ENCODE results near the gene EZH1.

Gene EZH1

DNA sequence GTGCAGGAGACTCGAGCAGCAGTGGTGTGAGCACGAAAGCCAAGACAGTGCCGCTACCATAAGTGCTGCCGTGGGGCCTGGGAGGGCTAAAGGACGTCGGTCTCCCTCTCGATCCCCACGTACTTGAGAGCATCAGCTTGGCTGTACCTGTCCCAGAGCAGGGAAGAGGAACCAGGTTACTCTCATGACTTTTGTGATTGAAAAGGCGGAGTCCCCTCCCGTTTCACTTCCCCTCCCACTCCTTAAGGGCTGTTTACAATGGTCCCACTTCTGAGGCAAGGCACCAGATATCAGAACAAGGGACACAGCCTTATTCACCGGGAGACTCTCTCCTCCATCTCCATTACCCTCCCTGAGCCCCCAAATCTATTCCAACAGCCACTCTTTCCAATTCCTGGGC is 42.4 kb downstream of the EZH1 start:
- Histone ChIP-seq H3K27me3 (ENCODE audit: control insufficient read depth, insufficient read depth, low read length) (no peaks in the 10 kb centered on the region), H3K4me1 (ENCODE audit: control insufficient read depth, low read depth, low read length) (no peaks in the 10 kb centered on the region), H3K9me3 (ENCODE audit: control insufficient read depth, low read depth, low read length) (no peaks in the 10 kb centered on the region), H3K36me3 (ENCODE audit: control insufficient read depth, low read depth, low read length) (peaks cover 42% of the 10 kb centered on the region), H3K27ac (ENCODE audit: low read length) (no peak overlapping the region), H3K4me3 (ENCODE audit: low read length) (no peak overlapping the region), H3K9ac (ENCODE audit: low read length) (no peak overlapping the region)

DNA sequence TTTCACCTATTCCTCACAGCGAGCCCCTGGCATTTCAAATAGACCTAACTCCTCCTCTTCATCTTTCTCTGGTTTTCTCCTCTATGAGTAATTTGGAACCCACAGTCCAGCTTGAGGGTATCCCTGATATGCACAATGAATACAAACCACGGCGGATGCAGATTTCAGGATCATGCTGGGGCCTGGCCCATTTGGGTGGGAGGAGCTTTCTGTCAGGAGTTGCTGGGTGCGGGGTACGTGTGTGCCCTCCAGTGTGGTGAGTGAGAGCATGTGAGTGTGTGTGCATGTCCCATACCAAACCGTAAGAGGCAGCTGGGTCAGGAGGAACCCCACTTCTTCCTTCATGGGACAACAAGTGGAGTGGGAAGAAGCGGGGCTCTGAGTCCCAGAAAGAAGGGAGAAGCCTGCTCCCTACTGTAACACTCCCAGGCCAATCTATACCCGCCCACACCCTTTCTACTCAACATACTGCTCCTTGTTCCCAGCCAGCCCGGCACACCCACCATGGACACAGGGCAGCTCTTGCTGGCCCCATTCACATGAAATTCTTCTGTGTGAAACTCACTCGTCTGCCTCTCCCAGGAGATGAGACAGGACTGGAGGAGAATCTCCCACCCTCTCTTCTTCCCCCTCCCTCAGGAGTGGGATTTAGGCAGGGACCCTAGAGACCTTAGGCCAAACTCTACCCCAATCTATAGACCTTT is 44.1 kb downstream of the EZH1 start:
- H3K27me3 ChIP-seq (ENCODE audit: control insufficient read depth, insufficient read depth, low read length): no peaks in the 10 kb centered on the region
- H3K9me3 ChIP-seq (ENCODE audit: control insufficient read depth, low read depth, low read length): no peaks in the 10 kb centered on the region
- no peaks in the 10 kb centered on the region for H3K4me1 ChIP-seq (ENCODE audit: control insufficient read depth, low read depth, low read length)
- peaks cover 34% of the 10 kb centered on the region for H3K36me3 ChIP-seq (ENCODE audit: control insufficient read depth, low read depth, low read length)
- H3K27ac ChIP-seq (ENCODE audit: low read length): no peak overlapping the region
- H3K4me3 ChIP-seq (ENCODE audit: low read length): no peak overlapping the region
- no peak overlapping the region for H3K9ac ChIP-seq (ENCODE audit: low read length)

DNA sequence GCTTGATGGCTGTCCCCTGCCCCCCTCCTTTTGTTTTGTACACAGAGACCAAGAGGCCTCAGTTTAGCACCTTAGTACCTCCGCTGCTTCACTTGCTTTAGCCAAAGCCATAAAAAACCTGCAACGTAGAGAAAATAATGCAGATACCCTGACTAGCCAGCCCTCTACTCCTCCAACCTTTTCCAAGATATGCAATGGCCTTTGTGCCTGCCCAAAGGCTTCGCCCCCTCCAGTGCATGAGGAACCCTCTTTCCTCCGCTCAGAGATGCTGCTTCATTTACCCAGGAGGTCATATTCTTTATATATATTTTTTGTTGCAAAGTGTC is 45.5 kb downstream of the EZH1 start:
- H3K36me3 ChIP-seq (ENCODE audit: control insufficient read depth, low read depth, low read length): peaks cover 23% of the 10 kb centered on the region
- H3K27me3 ChIP-seq (ENCODE audit: control insufficient read depth, insufficient read depth, low read length): no peaks in the 10 kb centered on the region

DNA sequence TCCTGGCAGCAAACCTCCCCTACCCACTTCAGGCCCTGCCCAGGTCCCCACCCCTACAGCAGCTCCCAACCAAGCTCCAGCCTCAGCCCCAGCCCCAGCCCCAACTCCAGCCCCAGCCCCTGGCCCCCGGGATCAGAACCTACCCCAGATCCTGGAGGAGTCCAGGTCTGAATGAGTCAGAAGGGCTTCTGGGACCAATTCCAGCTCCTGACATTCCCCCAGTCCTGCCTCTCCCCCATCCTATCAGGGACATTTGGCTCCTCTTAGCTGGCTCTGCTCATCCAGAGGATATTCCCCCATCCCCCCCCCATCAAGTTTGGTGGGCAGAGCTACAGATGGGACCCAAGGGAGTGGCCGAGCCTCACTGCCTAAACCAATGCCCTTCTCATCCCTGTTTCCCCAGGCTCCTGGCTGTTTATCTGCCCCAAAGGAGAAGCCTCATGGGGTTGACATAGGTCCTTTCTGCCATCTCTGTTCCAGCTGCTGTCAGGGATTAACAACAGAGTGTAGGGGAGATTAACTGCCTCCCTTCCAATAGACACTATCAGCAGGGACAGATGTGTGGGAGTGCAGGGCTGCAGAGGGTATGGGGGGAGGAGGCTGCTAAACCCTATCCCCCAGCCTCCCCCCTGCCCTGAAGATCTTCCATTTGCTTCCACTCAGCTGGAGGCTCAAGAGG is 46.0 kb downstream of the EZH1 start:
- H3K36me3 ChIP-seq (ENCODE audit: control insufficient read depth, low read depth, low read length): peaks cover 23% of the 10 kb centered on the region

More for the DNA sequence above, 45.5 kb downstream of the EZH1 start:
- H3K27ac ChIP-seq (ENCODE audit: low read length): no peak overlapping the region
- no peaks in the 10 kb centered on the region for H3K4me1 ChIP-seq (ENCODE audit: control insufficient read depth, low read depth, low read length)
- H3K9me3 ChIP-seq (ENCODE audit: control insufficient read depth, low read depth, low read length): no peaks in the 10 kb centered on the region
- H3K4me3 ChIP-seq (ENCODE audit: low read length): no peak overlapping the region
- no peak overlapping the region for H3K9ac ChIP-seq (ENCODE audit: low read length)

DNA sequence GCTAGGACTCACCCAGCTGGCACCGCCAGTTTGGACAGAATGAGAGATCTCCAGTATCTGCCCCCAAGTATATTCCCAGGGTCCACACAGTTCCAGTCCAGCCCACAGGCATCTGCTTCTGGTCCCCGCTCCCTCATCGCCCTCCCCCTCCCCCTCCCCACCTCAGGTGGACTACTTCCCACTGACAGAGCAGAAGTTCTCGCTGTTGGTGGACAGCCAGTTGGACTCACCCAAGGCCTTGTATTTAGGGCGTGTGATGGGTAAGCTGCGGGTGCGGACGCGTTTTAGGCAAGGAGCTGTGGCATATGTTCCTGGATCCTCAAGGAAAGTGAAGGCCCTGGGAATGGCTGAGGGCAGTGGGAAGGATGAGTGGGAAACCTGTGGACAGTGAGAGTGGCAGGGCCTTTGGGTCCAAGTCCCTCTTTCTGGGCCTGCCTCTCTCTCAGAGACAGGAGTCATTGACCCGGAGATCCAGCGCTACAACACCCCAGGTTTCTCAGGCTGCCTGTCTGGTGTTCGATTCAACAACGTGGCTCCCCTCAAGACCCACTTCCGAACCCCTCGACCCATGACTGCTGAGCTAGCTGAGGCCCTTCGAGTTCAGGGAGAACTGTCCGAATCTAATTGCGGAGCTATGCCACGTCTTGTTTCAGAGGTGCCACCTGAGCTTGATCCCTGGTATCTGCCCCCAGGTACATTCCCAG is 47.6 kb downstream of the EZH1 start:
- peaks cover 13% of the 10 kb centered on the region for H3K36me3 ChIP-seq (ENCODE audit: control insufficient read depth, low read depth, low read length)
- no peak overlapping the region for H3K4me3 ChIP-seq (ENCODE audit: low read length)
- H3K4me1 ChIP-seq (ENCODE audit: control insufficient read depth, low read depth, low read length): no peaks in the 10 kb centered on the region
- H3K27ac ChIP-seq (ENCODE audit: low read length): no peak overlapping the region
- H3K9ac ChIP-seq (ENCODE audit: low read length): no peak overlapping the region
- no peaks in the 10 kb centered on the region for H3K9me3 ChIP-seq (ENCODE audit: control insufficient read depth, low read depth, low read length)
- no peaks in the 10 kb centered on the region for H3K27me3 ChIP-seq (ENCODE audit: control insufficient read depth, insufficient read depth, low read length)

More for the DNA sequence above, 46.0 kb downstream of the EZH1 start:
- no peaks in the 10 kb centered on the region for H3K9me3 ChIP-seq (ENCODE audit: control insufficient read depth, low read depth, low read length)
- no peak overlapping the region for H3K27ac ChIP-seq (ENCODE audit: low read length)
- no peak overlapping the region for H3K4me3 ChIP-seq (ENCODE audit: low read length)
- no peaks in the 10 kb centered on the region for H3K27me3 ChIP-seq (ENCODE audit: control insufficient read depth, insufficient read depth, low read length)
- no peak overlapping the region for H3K9ac ChIP-seq (ENCODE audit: low read length)
- no peaks in the 10 kb centered on the region for H3K4me1 ChIP-seq (ENCODE audit: control insufficient read depth, low read depth, low read length)

DNA sequence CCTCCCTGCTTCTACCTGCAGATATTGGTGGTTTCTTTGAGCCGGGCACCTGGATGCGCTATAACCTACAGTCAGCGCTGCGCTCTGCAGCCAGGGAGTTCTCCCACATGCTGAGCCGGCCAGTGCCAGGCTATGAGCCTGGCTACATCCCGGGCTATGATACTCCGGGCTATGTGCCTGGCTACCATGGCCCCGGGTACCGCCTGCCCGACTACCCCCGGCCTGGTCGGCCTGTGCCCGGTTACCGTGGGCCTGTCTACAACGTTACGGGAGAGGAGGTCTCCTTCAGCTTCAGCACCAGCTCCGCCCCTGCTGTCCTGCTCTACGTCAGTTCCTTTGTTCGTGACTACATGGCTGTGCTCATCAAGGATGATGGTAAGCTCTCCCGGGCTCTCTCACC is 49.3 kb downstream of the EZH1 start:
- Histone ChIP-seq H3K4me3 (ENCODE audit: low read length) (no peak overlapping the region), H3K27me3 (ENCODE audit: control insufficient read depth, insufficient read depth, low read length) (no peaks in the 10 kb centered on the region), H3K4me1 (ENCODE audit: control insufficient read depth, low read depth, low read length) (no peaks in the 10 kb centered on the region), H3K27ac (ENCODE audit: low read length) (no peak overlapping the region), H3K9ac (ENCODE audit: low read length) (no peak overlapping the region), H3K36me3 (ENCODE audit: control insufficient read depth, low read depth, low read length) (peaks cover 7% of the 10 kb centered on the region), H3K9me3 (ENCODE audit: control insufficient read depth, low read depth, low read length) (no peaks in the 10 kb centered on the region)

DNA sequence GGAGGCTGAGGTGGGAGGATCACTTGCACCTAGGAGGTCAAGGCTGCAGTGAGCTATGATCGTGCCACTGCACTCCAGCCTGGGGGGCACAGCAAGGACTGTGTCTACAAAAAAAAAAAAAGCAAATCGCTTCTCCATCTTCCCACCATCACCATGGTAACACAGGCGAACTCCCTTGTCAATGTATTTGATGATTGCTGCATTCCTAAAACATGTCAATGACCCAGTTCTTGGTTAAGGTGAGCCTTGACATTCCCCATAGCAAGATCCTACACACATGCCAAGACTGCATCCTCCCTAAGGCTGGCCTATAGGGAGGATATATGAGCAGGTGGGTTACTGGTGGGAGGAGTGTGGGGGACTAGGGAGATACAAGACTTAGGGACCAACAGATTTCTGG is 50.3 kb downstream of the EZH1 start:
- Histone ChIP-seq H3K27me3 (ENCODE audit: control insufficient read depth, insufficient read depth, low read length) (no peaks in the 10 kb centered on the region), H3K9ac (ENCODE audit: low read length) (no peak overlapping the region), H3K27ac (ENCODE audit: low read length) (no peak overlapping the region), H3K4me1 (ENCODE audit: control insufficient read depth, low read depth, low read length) (no peaks in the 10 kb centered on the region), H3K4me3 (ENCODE audit: low read length) (no peak overlapping the region), H3K36me3 (ENCODE audit: control insufficient read depth, low read depth, low read length) (peaks cover 7% of the 10 kb centered on the region), H3K9me3 (ENCODE audit: control insufficient read depth, low read depth, low read length) (no peaks in the 10 kb centered on the region)

DNA sequence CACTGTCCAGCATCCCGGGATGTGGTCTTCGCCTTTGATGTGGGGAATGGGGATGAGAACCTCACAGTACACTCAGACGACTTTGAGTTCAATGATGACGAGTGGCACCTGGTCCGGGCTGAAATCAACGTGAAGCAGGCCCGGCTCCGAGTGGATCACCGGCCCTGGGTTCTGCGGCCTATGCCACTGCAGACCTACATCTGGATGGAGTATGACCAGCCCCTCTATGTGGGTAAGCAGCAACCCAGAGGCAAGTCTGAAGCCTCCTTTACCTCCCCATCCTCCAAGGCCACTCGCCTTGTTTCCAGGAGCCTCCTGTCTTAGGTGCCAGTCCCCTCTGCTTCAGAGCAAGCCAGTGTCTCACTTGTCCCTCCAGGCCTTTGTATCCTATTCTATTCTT is 52.4 kb downstream of the EZH1 start:
- H3K9me3 ChIP-seq (ENCODE audit: control insufficient read depth, low read depth, low read length): no peaks in the 10 kb centered on the region
- no peaks in the 10 kb centered on the region for H3K4me1 ChIP-seq (ENCODE audit: control insufficient read depth, low read depth, low read length)
- peaks cover 2% of the 10 kb centered on the region for H3K36me3 ChIP-seq (ENCODE audit: control insufficient read depth, low read depth, low read length)
- no peak overlapping the region for H3K4me3 ChIP-seq (ENCODE audit: low read length)
- no peak overlapping the region for H3K27ac ChIP-seq (ENCODE audit: low read length)
- no peaks in the 10 kb centered on the region for H3K27me3 ChIP-seq (ENCODE audit: control insufficient read depth, insufficient read depth, low read length)
- H3K9ac ChIP-seq (ENCODE audit: low read length): no peak overlapping the region

DNA sequence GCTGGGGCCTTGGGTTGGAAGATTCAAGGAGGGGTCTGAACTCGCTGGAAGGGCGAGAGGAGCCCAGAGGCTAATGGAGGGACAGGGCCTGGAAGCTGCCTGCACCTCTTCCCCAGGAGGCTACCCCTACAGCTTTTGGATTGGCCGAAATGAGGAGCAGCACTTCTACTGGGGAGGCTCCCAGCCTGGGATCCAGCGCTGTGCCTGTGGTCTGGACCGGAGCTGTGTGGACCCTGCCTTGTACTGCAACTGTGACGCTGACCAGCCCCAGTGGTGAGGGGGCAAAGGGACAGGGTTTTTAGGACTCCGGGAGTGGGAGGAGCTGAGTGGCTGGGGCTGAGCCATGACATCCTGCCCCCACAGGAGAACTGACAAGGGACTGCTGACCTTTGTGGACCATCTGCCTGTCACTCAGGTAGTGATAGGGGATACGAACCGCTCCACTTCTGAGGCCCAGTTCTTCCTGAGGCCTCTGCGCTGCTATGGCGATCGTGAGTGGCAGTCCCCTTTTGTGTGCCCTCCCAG is 53.8 kb downstream of the EZH1 start:
- no peaks in the 10 kb centered on the region for H3K27me3 ChIP-seq (ENCODE audit: control insufficient read depth, insufficient read depth, low read length)
- no peak overlapping the region for H3K4me3 ChIP-seq (ENCODE audit: low read length)
- no peak overlapping the region for H3K9ac ChIP-seq (ENCODE audit: low read length)
- no peaks in the 10 kb centered on the region for H3K9me3 ChIP-seq (ENCODE audit: control insufficient read depth, low read depth, low read length)
- H3K36me3 ChIP-seq (ENCODE audit: control insufficient read depth, low read depth, low read length): no peaks in the 10 kb centered on the region
- no peak overlapping the region for H3K27ac ChIP-seq (ENCODE audit: low read length)
- H3K4me1 ChIP-seq (ENCODE audit: control insufficient read depth, low read depth, low read length): no peaks in the 10 kb centered on the region

DNA sequence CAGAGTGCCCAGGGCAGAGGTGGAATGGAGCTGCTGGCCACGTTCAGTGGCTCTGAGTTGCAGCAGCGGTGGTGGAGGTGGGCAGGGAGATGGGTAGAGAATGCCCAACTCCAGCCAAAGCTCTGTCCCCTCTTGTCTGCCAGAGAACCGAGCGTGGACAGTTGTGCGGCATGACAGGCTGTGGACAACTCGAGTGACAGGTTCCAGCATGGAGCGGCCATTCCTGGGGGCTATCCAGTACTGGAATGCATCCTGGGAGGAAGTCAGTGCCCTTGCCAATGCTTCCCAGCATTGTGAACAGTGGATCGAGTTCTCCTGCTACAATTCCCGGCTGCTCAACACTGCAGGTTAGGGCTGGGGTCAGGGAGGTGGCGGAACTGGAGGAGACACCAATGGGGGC is 54.2 kb downstream of the EZH1 start:
- Histone ChIP-seq H3K9ac (ENCODE audit: low read length) (no peak overlapping the region), H3K27ac (ENCODE audit: low read length) (no peak overlapping the region), H3K27me3 (ENCODE audit: control insufficient read depth, insufficient read depth, low read length) (no peaks in the 10 kb centered on the region), H3K36me3 (ENCODE audit: control insufficient read depth, low read depth, low read length) (peaks cover under 1% of the 10 kb centered on the region), H3K9me3 (ENCODE audit: control insufficient read depth, low read depth, low read length) (no peaks in the 10 kb centered on the region), H3K4me3 (ENCODE audit: low read length) (no peak overlapping the region), H3K4me1 (ENCODE audit: control insufficient read depth, low read depth, low read length) (no peaks in the 10 kb centered on the region)

DNA sequence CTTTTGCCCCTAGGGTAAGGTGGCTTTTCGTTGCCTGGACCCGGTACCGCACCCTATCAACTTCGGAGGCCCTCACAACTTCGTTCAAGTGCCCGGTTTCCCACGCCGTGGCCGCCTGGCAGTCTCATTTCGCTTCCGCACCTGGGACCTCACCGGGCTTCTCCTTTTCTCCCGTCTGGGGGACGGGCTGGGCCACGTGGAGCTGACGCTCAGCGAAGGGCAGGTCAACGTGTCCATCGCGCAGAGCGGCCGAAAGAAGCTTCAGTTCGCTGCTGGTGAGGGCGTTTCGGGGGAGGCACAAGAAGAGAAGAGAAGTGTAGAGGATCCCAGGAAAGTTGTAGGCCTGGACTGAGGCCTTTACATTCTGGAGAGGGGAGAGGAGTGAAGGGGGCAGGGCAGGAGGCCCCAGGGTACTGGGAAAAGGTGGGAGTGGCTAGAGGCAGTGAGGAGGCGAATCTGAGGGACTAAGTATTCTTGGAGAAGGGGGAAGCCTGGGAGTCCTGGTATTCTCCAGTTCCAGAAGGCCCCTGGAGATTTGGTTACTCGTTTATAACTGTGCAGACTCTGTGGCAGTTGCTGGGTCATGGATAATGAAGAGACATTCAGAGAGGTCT is 57.0 kb downstream of the EZH1 start:
- H3K4me3 ChIP-seq (ENCODE audit: low read length): no peak overlapping the region
- H3K36me3 ChIP-seq (ENCODE audit: control insufficient read depth, low read depth, low read length): peaks cover 5% of the 10 kb centered on the region
- no peak overlapping the region for H3K27ac ChIP-seq (ENCODE audit: low read length)
- H3K9me3 ChIP-seq (ENCODE audit: control insufficient read depth, low read depth, low read length): no peaks in the 10 kb centered on the region
- peaks cover 8% of the 10 kb centered on the region for H3K4me1 ChIP-seq (ENCODE audit: control insufficient read depth, low read depth, low read length)
- peaks cover 18% of the 10 kb centered on the region for H3K27me3 ChIP-seq (ENCODE audit: control insufficient read depth, insufficient read depth, low read length)
- H3K9ac ChIP-seq (ENCODE audit: low read length): no peak overlapping the region
